Osteocyte (in vitro differentiated cells): ENCODE data around the gene SPDEF. TPM values are rescaled to one million over a fixed set of nuclear protein-coding genes. Genes with fewer than 3 reads are reported as not detected.

Experiments
- DNase-seq: peaks from one replicate; pipeline ENCODE4 v3.0.0; 2021; ENCODE audit warnings: mixed read lengths; ENCODE audit not compliant: unreplicated experiment; ENCODE audit errors: extremely low spot score
- H3K27ac Mint-ChIP-seq: one replicate; pipeline ENCODE4 v1.8.0; 2021; ENCODE audit warnings: mild to moderate bottlenecking, mixed read lengths; ENCODE audit not compliant: unreplicated experiment
- H3K27me3 Mint-ChIP-seq: one replicate; pipeline ENCODE4 v1.8.0; 2021; ENCODE audit warnings: mixed read lengths; ENCODE audit not compliant: unreplicated experiment
- H3K36me3 Mint-ChIP-seq: one replicate; pipeline ENCODE4 v1.8.0; 2021; ENCODE audit warnings: mixed read lengths; ENCODE audit not compliant: unreplicated experiment
- H3K4me1 Mint-ChIP-seq: one replicate; pipeline ENCODE4 v1.8.0; 2021; ENCODE audit warnings: mixed read lengths; ENCODE audit not compliant: unreplicated experiment
- H3K4me3 Mint-ChIP-seq: one replicate; pipeline ENCODE4 v1.8.0; 2021; ENCODE audit warnings: mild to moderate bottlenecking, moderate library complexity, mixed read lengths; ENCODE audit not compliant: unreplicated experiment
- H3K9me3 Mint-ChIP-seq: one replicate; pipeline ENCODE4 v1.8.0; 2021; ENCODE audit warnings: mixed read lengths; ENCODE audit not compliant: unreplicated experiment
- CTCF ChIP-seq: fragments of 200-600 bp; sonication (generic); IDR thresholded peaks from 2 replicates; pipeline ENCODE4 v1.5.0; 2021; ENCODE audit warnings: antibody characterized with exemption, mild to moderate bottlenecking, moderate library complexity
- total RNA-seq: library from RNA; stranded (reverse); gene quantifications from 2 replicates; pipeline ENCODE4 v1.2.1, GENCODE V29; 2021

The SPDEF gene
- total RNA-seq, 1 donor from 2014 or later: not detected

GRCh38 chr6:34520645-34521462 is 35.3 kb downstream of the SPDEF start:
- Mint-ChIP-seq H3K27ac (no peak overlapping the region), H3K36me3 (no peaks in the 10 kb centered on the region), H3K4me3 (no peak overlapping the region), H3K4me1 (no peaks in the 10 kb centered on the region), H3K27me3 (peaks cover 4% of the 10 kb centered on the region), H3K9me3 (no peaks in the 10 kb centered on the region)
- no peak for TF ChIP-seq CTCF
- DNase-seq: no peak

GRCh38 chr6:34519971-34520644 is 36.0 kb downstream of the SPDEF start:
- Mint-ChIP-seq H3K27me3 (peaks cover 4% of the 10 kb centered on the region), H3K36me3 (no peaks in the 10 kb centered on the region), H3K9me3 (no peaks in the 10 kb centered on the region), H3K4me3 (no peak overlapping the region), H3K4me1 (no peaks in the 10 kb centered on the region), H3K27ac (no peak overlapping the region)
- TF ChIP-seq CTCF: no peak
- no peak for DNase-seq

GRCh38 chr6:34518669-34519365 is 37.3 kb downstream of the SPDEF start:
- no peaks in the 10 kb centered on the region for H3K36me3 Mint-ChIP-seq
- peaks cover 4% of the 10 kb centered on the region for H3K4me1 Mint-ChIP-seq
- H3K9me3 Mint-ChIP-seq: no peaks in the 10 kb centered on the region
- no peak overlapping the region for H3K27ac Mint-ChIP-seq
- H3K27me3 Mint-ChIP-seq: peaks cover 12% of the 10 kb centered on the region
- no peak overlapping the region for H3K4me3 Mint-ChIP-seq
- no peak for TF ChIP-seq CTCF
- no peak for DNase-seq

- Mint-ChIP-seq H3K27ac (no peak overlapping the region), H3K4me3 (no peak overlapping the region), H3K4me1 (peaks cover 4% of the 10 kb centered on the region), H3K36me3 (no peaks in the 10 kb centered on the region), H3K9me3 (no peaks in the 10 kb centered on the region), H3K27me3 (peaks cover 21% of the 10 kb centered on the region)
- DNase-seq: no peak
- no peak for TF ChIP-seq CTCF
Observed at GRCh38 chr6:34517966-34518365, 38.2 kb downstream of the SPDEF start.

GRCh38 chr6:34517461-34517881 is 38.7 kb downstream of the SPDEF start:
- Mint-ChIP-seq H3K36me3 (no peaks in the 10 kb centered on the region), H3K4me3 (no peak overlapping the region), H3K27me3 (peaks cover 21% of the 10 kb centered on the region), H3K9me3 (no peaks in the 10 kb centered on the region), H3K27ac (no peak overlapping the region), H3K4me1 (peaks cover 4% of the 10 kb centered on the region)
- DNase-seq: no peak
- no peak for TF ChIP-seq CTCF
